Neural cell (in vitro differentiated cells): ENCODE measurements around the gene LRP8.

Experiments
- CTCF ChIP-seq: fragments of 450-650 bp; IDR thresholded peaks from 2 replicates; pipeline ENCODE4 v1.5.1; 2014; ENCODE audit warnings: antibody characterized with exemption, mild to moderate bottlenecking, moderate library complexity; ENCODE audit not compliant: poor library complexity, severe bottlenecking
- MXI1 ChIP-seq: fragments of 450-650 bp; conservative IDR thresholded peaks from 2 replicates; pipeline ENCODE4 v1.6.1; 2014; ENCODE audit warnings: antibody characterized with exemption, mild to moderate bottlenecking; ENCODE audit not compliant: poor library complexity, severe bottlenecking
- RAD21 ChIP-seq: fragments of 450-650 bp; conservative IDR thresholded peaks from 2 replicates; pipeline ENCODE4 v1.6.1; 2014; ENCODE audit warnings: antibody characterized with exemption, mild to moderate bottlenecking, moderate library complexity
- SMC3 ChIP-seq: fragments of 450-650 bp; conservative IDR thresholded peaks from 2 replicates; pipeline ENCODE4 v1.6.1; 2014; ENCODE audit warnings: antibody characterized with exemption, mild to moderate bottlenecking, moderate library complexity; ENCODE audit not compliant: poor library complexity

GRCh38 chr1:53303243-53303642 lies 24.6 kb downstream of the LRP8 start:
- TF ChIP-seq SMC3: no peak
- no peak for TF ChIP-seq CTCF
- no peak for TF ChIP-seq RAD21
- TF ChIP-seq MXI1: no peak
